HG02763 (cell line): ENCODE results near the gene ERGIC1.
"Not testable (repeated sequence)": the region's sequence is repeated elsewhere in the genome, so short reads cannot be mapped to it uniquely, and the experiment has no call there.

Experiments
- ATAC-seq: cut with Tn5 transposase; IDR thresholded peaks from one replicate; pipeline ENCODE4 v1.9.1; 2021; ENCODE audit warnings: mild to moderate bottlenecking, moderate library complexity; ENCODE audit not compliant: unreplicated experiment

Gene ERGIC1

GRCh38 chr5:172800088-172800551, 33.9 kb upstream of the ERGIC1 start:
- ATAC-seq = no peak

- no peak for ATAC-seq
These were observed 32.8 kb upstream of the ERGIC1 start for GRCh38 chr5:172801179-172801671.

GRCh38 chr5:172802112-172802511, 31.9 kb upstream of the ERGIC1 start:
- no peak for ATAC-seq

GRCh38 chr5:172802567-172803176, 31.4 kb upstream of the ERGIC1 start:
- ATAC-seq = no peak

- no peak for ATAC-seq
These were observed 28.9 kb upstream of the ERGIC1 start for GRCh38 chr5:172805018-172805683.

GRCh38 chr5:172805736-172806255, 28.3 kb upstream of the ERGIC1 start:
- ATAC-seq = no peak

GRCh38 chr5:172806897-172807672, 27.0 kb upstream of the ERGIC1 start:
- peak; percentile 87 for ATAC-seq

GRCh38 chr5:172807766-172808311, 26.2 kb upstream of the ERGIC1 start:
- peak; percentile 9 for ATAC-seq

- ATAC-seq = no peak
These were observed 24.3 kb upstream of the ERGIC1 start for GRCh38 chr5:172809774-172810173.

- not testable (repeated sequence) for ATAC-seq
These were observed 23.1 kb upstream of the ERGIC1 start for GRCh38 chr5:172810996-172811395.

GRCh38 chr5:172815631-172816030, 18.4 kb upstream of the ERGIC1 start:
- no peak for ATAC-seq

- no peak for ATAC-seq
These were observed 17.0 kb upstream of the ERGIC1 start for GRCh38 chr5:172816925-172817562.

GRCh38 chr5:172817664-172818063, 16.4 kb upstream of the ERGIC1 start:
- ATAC-seq = no peak

GRCh38 chr5:172818081-172818480, 16.0 kb upstream of the ERGIC1 start:
- ATAC-seq = no peak

GRCh38 chr5:172819569-172819968, 14.5 kb upstream of the ERGIC1 start:
- ATAC-seq = no peak

- ATAC-seq = no peak
These were observed 13.8 kb upstream of the ERGIC1 start for GRCh38 chr5:172820046-172820767.

GRCh38 chr5:172821340-172821985, 12.6 kb upstream of the ERGIC1 start:
- no peak for ATAC-seq

- ATAC-seq = no peak
These were observed 10.2 kb upstream of the ERGIC1 start for GRCh38 chr5:172823840-172824362.

GRCh38 chr5:172825610-172826204, 8.3 kb upstream of the ERGIC1 start:
- ATAC-seq = no peak
